Esophagus muscularis mucosa (tissue), 4 donors: Measurements from ENCODE around the gene ARHGEF38. TPM values are rescaled to one million over a fixed set of nuclear protein-coding genes. Genes with fewer than 3 reads are reported as not detected.

ENCODE experiments used
- DNase-seq: peaks from one replicate; pipeline ENCODE4 v3.0.0-alpha.2; 2017; ENCODE audit errors: extremely low spot score
- H3K27ac ChIP-seq, 4 donors: fragments of 200-600 bp; sonication (generic); replicated peaks in 1 of 4; 1 replicate in 3 of 4; 2 replicates in 1 of 4; pipeline ENCODE4 v1.5.1; 2016 to 2019; ENCODE audit warnings: mild to moderate bottlenecking in 1 of 4
- H3K27me3 ChIP-seq, 4 donors: fragments of 200-600 bp; sonication (generic); one replicate each; pipeline versions ENCODE4 v1.5.1 to v1.6.0; 2016 to 2019
- H3K36me3 ChIP-seq, 4 donors: fragments of 200-600 bp; sonication (generic); one replicate each; pipeline ENCODE4 v1.5.1; 2016 to 2019
- H3K4me1 ChIP-seq, 4 donors: fragments of 200-600 bp; sonication (generic); one replicate each; pipeline ENCODE4 v1.5.1; 2016 to 2019
- H3K4me3 ChIP-seq, 4 donors: fragments of 200-600 bp; sonication (generic); 1 replicate in 2 of 4; 2 replicates in 2 of 4; pipeline ENCODE4 v1.5.1; 2016 to 2019; ENCODE audit warnings: mild to moderate bottlenecking in 4 of 4, moderate library complexity in 1 of 4
- H3K9me3 ChIP-seq, 4 donors: fragments of 200-600 bp; sonication (generic); 1 replicate in 3 of 4; 2 replicates in 1 of 4; pipeline ENCODE4 v1.5.1; 2016 to 2019
- EP300 ChIP-seq: sonication (generic); formaldehyde crosslinking; IDR thresholded peaks from one replicate; pipeline ENCODE4 v1.6.1; 2017; ENCODE audit warnings: antibody characterized with exemption
- POLR2A ChIP-seq: fragments of 450-650 bp; IDR thresholded peaks from one replicate; pipeline ENCODE4 v1.6.1; 2017; ENCODE audit warnings: antibody characterized with exemption, moderate library complexity, mild to moderate bottlenecking, low read depth
- POLR2AphosphoS5 ChIP-seq, 2 donors: sonication (generic); formaldehyde crosslinking; IDR thresholded peaks; one replicate each; pipeline ENCODE4 v1.6.1; 2017; ENCODE audit warnings: antibody characterized with exemption in 2 of 2
- WGBS: methylation state at CpG from one replicate; pipeline ENCODE4 v1.1.5; 2018; 5-methylcytosine and 5-hydroxymethylcytosine counted together
- intact Hi-C: fragments of 100-400 bp; cut with DNase I; formaldehyde crosslinking; loops from one replicate; pipeline ENCODE4 v1.15.1; 2023
- total RNA-seq, 4 donors: library from RNA; depleted of rRNA; stranded (reverse); fragments of >200 nt; gene quantifications; one replicate each; pipeline versions ENCODE4 v1.1.0 to v1.2.1, GENCODE V29; 2016
- TF ChIP-seq, protein P1 (sequence below), 3 experiments: fragments of 200-600 bp in 2 of 3; fragments of 450-650 bp in 1 of 3; sonication (generic) in 2 of 3; IDR thresholded peaks; one replicate each; pipeline ENCODE4 v1.5.1; 2017 to 2019; ENCODE audit warnings: antibody characterized with exemption in 3 of 3, mild to moderate bottlenecking in 2 of 3, moderate library complexity in 1 of 3

Gene ARHGEF38
- total RNA-seq, 4 donors from 2014 or later = 0.29 TPM; not detected in 3

DNA sequence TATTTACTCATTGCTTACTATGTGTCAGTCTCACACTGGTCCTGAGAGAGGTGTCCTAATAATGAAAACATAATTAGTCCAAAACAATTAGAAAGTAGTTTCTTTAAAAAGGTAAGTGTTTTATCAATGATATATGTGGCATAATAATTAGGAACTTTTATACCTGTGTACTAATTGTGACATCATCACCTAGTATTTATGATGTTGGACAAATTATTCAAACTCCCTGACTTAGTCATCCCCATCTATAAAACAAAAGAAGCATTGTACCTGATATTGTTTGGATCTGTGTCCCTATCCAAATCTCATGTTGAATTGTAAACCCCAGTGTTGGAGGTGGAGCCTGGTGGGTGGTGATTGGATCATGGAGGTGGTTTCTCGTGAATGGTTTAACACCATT lies 15.8 kb upstream of the ARHGEF38 start:
- Histone ChIP-seq H3K27me3 (no peaks in the 10 kb centered on the region), H3K27ac (no peak overlapping the region), H3K9me3 (no peaks in the 10 kb centered on the region), H3K36me3 (no peaks in the 10 kb centered on the region), H3K4me1 (no peaks in the 10 kb centered on the region), H3K4me3 (no peak overlapping the region)
- no peak for DNase-seq
- no peak for TF ChIP-seq EP300
- no peak for TF ChIP-seq POLR2AphosphoS5 (IDR thresholded peaks at IDR 0.05)
- no peak for TF ChIP-seq POLR2A
- TF ChIP-seq, protein P1, sequence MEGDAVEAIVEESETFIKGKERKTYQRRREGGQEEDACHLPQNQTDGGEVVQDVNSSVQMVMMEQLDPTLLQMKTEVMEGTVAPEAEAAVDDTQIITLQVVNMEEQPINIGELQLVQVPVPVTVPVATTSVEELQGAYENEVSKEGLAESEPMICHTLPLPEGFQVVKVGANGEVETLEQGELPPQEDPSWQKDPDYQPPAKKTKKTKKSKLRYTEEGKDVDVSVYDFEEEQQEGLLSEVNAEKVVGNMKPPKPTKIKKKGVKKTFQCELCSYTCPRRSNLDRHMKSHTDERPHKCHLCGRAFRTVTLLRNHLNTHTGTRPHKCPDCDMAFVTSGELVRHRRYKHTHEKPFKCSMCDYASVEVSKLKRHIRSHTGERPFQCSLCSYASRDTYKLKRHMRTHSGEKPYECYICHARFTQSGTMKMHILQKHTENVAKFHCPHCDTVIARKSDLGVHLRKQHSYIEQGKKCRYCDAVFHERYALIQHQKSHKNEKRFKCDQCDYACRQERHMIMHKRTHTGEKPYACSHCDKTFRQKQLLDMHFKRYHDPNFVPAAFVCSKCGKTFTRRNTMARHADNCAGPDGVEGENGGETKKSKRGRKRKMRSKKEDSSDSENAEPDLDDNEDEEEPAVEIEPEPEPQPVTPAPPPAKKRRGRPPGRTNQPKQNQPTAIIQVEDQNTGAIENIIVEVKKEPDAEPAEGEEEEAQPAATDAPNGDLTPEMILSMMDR (IDR thresholded peaks at IDR 0.05) = no peak
- intact Hi-C loops = no loop called here
- 100% methylated on average over 1 of the region's 1 CpG for WGBS

DNA sequence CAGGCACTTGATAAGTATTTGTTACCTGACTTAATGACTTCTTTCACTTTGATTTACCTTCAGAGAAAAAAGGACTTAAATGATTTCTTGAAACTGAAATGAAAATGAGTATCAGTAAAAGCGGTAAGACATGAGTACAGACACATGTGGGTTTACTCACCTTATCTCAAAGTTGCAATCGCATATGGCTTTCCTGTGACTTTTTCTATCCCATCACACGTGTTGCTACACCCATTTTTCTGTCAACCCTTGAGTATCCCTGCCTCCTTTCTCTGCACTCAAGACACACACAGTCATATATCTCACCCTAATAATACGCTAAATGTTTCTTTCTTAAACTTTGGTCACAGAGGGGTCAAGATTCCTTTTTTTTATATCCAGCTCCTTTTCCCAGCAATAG lies 11.0 kb upstream of the ARHGEF38 start:
- no peak for DNase-seq
- H3K4me3 ChIP-seq = no peak overlapping the region
- WGBS = 72% methylated on average over 4 of the region's 4 CpGs
- no peaks in the 10 kb centered on the region for H3K9me3 ChIP-seq
- TF ChIP-seq EP300 = no peak
- TF ChIP-seq, protein P1 (IDR thresholded peaks at IDR 0.05) = no peak
- no peak for TF ChIP-seq POLR2AphosphoS5 (IDR thresholded peaks at IDR 0.05)
- no peak for TF ChIP-seq POLR2A
- no peaks in the 10 kb centered on the region for H3K4me1 ChIP-seq
- intact Hi-C loops = no loop called here
- no peaks in the 10 kb centered on the region for H3K27me3 ChIP-seq
- H3K27ac ChIP-seq = no peak overlapping the region
- H3K36me3 ChIP-seq = no peaks in the 10 kb centered on the region

DNA sequence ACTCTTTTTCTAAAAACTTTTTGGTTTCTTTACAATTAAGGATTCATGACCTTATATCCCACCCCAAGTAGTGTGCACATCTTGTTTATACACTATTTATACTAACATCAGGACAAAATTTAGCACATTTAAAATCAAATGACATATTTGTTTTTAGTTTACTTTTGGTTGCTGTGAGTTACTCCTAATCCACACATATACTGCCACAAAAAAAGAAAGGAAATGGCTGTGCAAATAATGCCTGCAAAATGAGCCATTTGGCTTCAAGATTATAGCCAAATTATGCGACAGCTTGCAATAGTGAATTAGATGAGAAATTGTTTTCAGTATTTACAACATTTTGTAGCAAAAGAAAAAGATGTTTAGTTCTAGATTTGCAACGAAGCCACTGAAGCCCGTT lies 10.4 kb upstream of the ARHGEF38 start:
- intact Hi-C loops = no loop called here
- Histone ChIP-seq H3K4me3 (no peak overlapping the region), H3K4me1 (no peaks in the 10 kb centered on the region), H3K9me3 (no peaks in the 10 kb centered on the region), H3K27ac (no peak overlapping the region), H3K27me3 (no peaks in the 10 kb centered on the region), H3K36me3 (no peaks in the 10 kb centered on the region)
- TF ChIP-seq, protein P1 (IDR thresholded peaks at IDR 0.05) = no peak
- TF ChIP-seq POLR2A (no peak), POLR2AphosphoS5 (IDR thresholded peaks at IDR 0.05) (no peak), EP300 (no peak)
- 61% methylated on average over 3 of the region's 3 CpGs for WGBS
- DNase-seq = no peak

DNA sequence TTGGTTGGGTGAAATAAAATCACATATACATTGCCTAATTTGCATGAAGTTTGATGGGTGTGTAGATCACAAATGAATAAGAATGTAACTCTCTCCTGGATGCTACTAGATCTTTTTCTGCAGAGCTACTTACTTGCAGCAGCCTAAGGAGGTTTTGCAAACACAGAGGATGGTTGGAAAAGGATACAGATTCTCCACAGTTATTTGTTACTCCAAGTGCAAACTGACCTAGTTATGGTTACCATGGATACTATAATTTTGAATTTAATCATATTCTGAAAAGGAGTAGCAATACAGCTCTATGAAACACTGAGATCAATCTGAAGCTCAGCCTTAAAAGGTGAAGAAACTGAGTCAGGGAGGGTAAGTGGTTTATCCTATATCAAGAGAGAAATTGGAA lies 9.1 kb upstream of the ARHGEF38 start:
- H3K4me1 ChIP-seq = no peaks in the 10 kb centered on the region
- TF ChIP-seq POLR2AphosphoS5 (IDR thresholded peaks at IDR 0.05) = no peak
- TF ChIP-seq, protein P1 (IDR thresholded peaks at IDR 0.05) = no peak
- no peak for TF ChIP-seq EP300
- TF ChIP-seq POLR2A = no peak
- no peak for DNase-seq
- H3K36me3 ChIP-seq = no peaks in the 10 kb centered on the region
- intact Hi-C loops = no loop called here
- no peaks in the 10 kb centered on the region for H3K27me3 ChIP-seq
- H3K27ac ChIP-seq = no peak overlapping the region
- H3K4me3 ChIP-seq = no peak overlapping the region
- no peaks in the 10 kb centered on the region for H3K9me3 ChIP-seq

DNA sequence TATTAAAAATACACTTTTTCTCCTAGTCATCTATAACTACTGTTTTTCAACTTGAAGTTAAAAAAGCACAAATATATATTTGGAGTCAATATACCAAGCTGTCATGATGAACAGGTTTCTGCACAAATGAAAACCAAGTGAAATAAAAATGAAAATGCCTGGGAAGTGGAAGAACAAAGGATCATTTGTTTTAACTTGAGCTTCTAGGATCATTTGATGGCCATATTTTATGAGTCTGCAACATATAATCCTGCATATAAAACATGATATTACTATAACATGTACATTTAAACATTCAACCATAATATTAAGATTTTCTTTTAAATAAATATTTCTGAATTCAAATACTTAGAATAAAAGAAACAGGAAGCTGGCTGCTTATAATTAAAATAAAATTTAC lies 8.5 kb upstream of the ARHGEF38 start:
- no peaks in the 10 kb centered on the region for H3K27me3 ChIP-seq
- intact Hi-C loops = no loop called here
- H3K27ac ChIP-seq = no peak overlapping the region
- no peaks in the 10 kb centered on the region for H3K36me3 ChIP-seq
- H3K4me3 ChIP-seq = no peak overlapping the region
- no peaks in the 10 kb centered on the region for H3K9me3 ChIP-seq
- DNase-seq = no peak
- no peak for TF ChIP-seq POLR2AphosphoS5 (IDR thresholded peaks at IDR 0.05)
- TF ChIP-seq, protein P1 (IDR thresholded peaks at IDR 0.05) = no peak
- TF ChIP-seq POLR2A = no peak
- no peak for TF ChIP-seq EP300
- H3K4me1 ChIP-seq = no peaks in the 10 kb centered on the region
